GM23338 (cell line): ENCODE measurements around the gene RAB11FIP4. TPM values are rescaled to one million over a fixed set of nuclear protein-coding genes. Genes with fewer than 3 reads are reported as not detected.

Experiments
- ATAC-seq: fragments of 200-7000 bp; cut with Tn5 transposase; 3 replicates; pipeline ENCODE4 v1.9.1; 2020
- DNase-seq: peaks from one replicate; pipeline ENCODE4 v3.0.0-alpha.2; 2015; ENCODE audit warnings: low spot score
- H2AFZ ChIP-seq: fragments of 200-600 bp; sonication (generic); 2 replicates; pipeline ENCODE4 v1.8.0; 2016; ENCODE audit warnings: antibody characterized with exemption, mild to moderate bottlenecking, moderate library complexity
- H3F3A ChIP-seq: fragments of 200-600 bp; sonication (generic); replicated peaks from 2 replicates; pipeline ENCODE4 v1.8.0; 2017; ENCODE audit warnings: antibody characterized with exemption, mixed run types, low read depth
- H3K27ac ChIP-seq: fragments of 200-600 bp; sonication (generic); 2 replicates; pipeline ENCODE4 v1.6.1; 2016; ENCODE audit warnings: low read depth
- H3K27me3 ChIP-seq: fragments of 200-600 bp; sonication (generic); 2 replicates; pipeline ENCODE4 v1.8.0; 2016; ENCODE audit warnings: mild to moderate bottlenecking, mixed run types, moderate library complexity; ENCODE audit not compliant: insufficient read depth
- H3K36me3 ChIP-seq: fragments of 200-600 bp; sonication (generic); 2 replicates; pipeline ENCODE4 v1.8.0; 2016; ENCODE audit warnings: mild to moderate bottlenecking; ENCODE audit not compliant: insufficient read depth
- H3K4me1 ChIP-seq: fragments of 200-600 bp; sonication (generic); 2 replicates; pipeline ENCODE4 v1.8.0; 2016; ENCODE audit warnings: mild to moderate bottlenecking, moderate library complexity; ENCODE audit not compliant: insufficient read depth
- H3K4me2 ChIP-seq: fragments of 200-600 bp; sonication (generic); 2 replicates; pipeline ENCODE4 v1.7.1; 2017; ENCODE audit warnings: mixed run types
- H3K4me3 ChIP-seq: fragments of 200-600 bp; sonication (generic); 2 replicates; pipeline ENCODE4 v1.6.1; 2016; ENCODE audit warnings: mixed run types
- H3K79me2 ChIP-seq: fragments of 200-600 bp; sonication (generic); replicated peaks from 2 replicates; pipeline ENCODE4 v1.8.0; 2017; ENCODE audit warnings: mild to moderate bottlenecking; ENCODE audit not compliant: insufficient read depth
- H3K9me2 ChIP-seq: fragments of 200-600 bp; sonication (generic); 2 replicates; pipeline ENCODE4 v1.8.0; 2017; ENCODE audit not compliant: insufficient read depth
- H4K20me1 ChIP-seq: fragments of 200-600 bp; sonication (generic); replicated peaks from 2 replicates; pipeline ENCODE4 v1.8.0; 2017; ENCODE audit warnings: mild to moderate bottlenecking; ENCODE audit not compliant: insufficient read depth
- H3K27ac Mint-ChIP-seq: 2 replicates; pipeline ENCODE4 v1.8.0; 2020; ENCODE audit warnings: inconsistent platforms, mild to moderate bottlenecking, moderate library complexity, mixed read lengths
- H3K27me3 Mint-ChIP-seq: 3 replicates; pipeline ENCODE4 v1.8.0; 2022; ENCODE audit warnings: low read depth, mild to moderate bottlenecking, moderate library complexity, mixed read lengths, inconsistent platforms; ENCODE audit not compliant: insufficient read depth, poor library complexity
- H3K36me3 Mint-ChIP-seq: 3 replicates; pipeline ENCODE4 v1.8.0; 2021; ENCODE audit warnings: low read depth, mild to moderate bottlenecking, inconsistent platforms, moderate library complexity, mixed read lengths
- H3K4me1 Mint-ChIP-seq: 3 replicates; pipeline ENCODE4 v1.8.0; 2020; ENCODE audit warnings: mild to moderate bottlenecking, inconsistent platforms, mixed read lengths
- H3K4me3 Mint-ChIP-seq: 3 replicates; pipeline ENCODE4 v1.8.0; 2021; ENCODE audit warnings: moderate library complexity, mild to moderate bottlenecking, inconsistent platforms, mixed read lengths
- H3K9me3 Mint-ChIP-seq: 3 replicates; pipeline ENCODE4 v1.8.0; 2020; ENCODE audit warnings: moderate library complexity, mild to moderate bottlenecking, inconsistent platforms, mixed read lengths
- CREB1 ChIP-seq: fragments of 250-450 bp; sonication (Bioruptor Pico); IDR thresholded peaks from 2 replicates; pipeline ENCODE4 v1.5.0; 2020; ENCODE audit warnings: low read depth, mild to moderate bottlenecking, moderate library complexity
- EZH2 ChIP-seq: fragments of 200-600 bp; sonication (generic); IDR thresholded peaks from one replicate; pipeline ENCODE4 v1.8.0; 2017; ENCODE audit warnings: antibody characterized with exemption, mild to moderate bottlenecking, low read depth; ENCODE audit not compliant: unreplicated experiment
- EZH2phosphoT487 ChIP-seq: fragments of 200-600 bp; sonication (generic); IDR thresholded peaks from one replicate; pipeline ENCODE4 v1.8.1; 2018; ENCODE audit warnings: antibody characterized with exemption; ENCODE audit not compliant: unreplicated experiment
- JUNB ChIP-seq: IDR thresholded peaks from one replicate; pipeline ENCODE4 v1.6.1; 2016; ENCODE audit warnings: antibody characterized with exemption; ENCODE audit not compliant: unreplicated experiment
- NANOG ChIP-seq: IDR thresholded peaks from 2 replicates; pipeline ENCODE4 v1.6.1; 2016; ENCODE audit warnings: antibody characterized with exemption, borderline replicate concordance
- POLR2AphosphoS5 ChIP-seq: IDR thresholded peaks from 2 replicates; pipeline ENCODE4 v1.6.1; 2016; ENCODE audit warnings: antibody characterized with exemption, low read depth
- STAT1 ChIP-seq: IDR thresholded peaks from one replicate; pipeline ENCODE4 v1.6.1; 2016; ENCODE audit warnings: antibody characterized with exemption; ENCODE audit not compliant: unreplicated experiment
- ZNF114 ChIP-seq: fragments of 250-450 bp; sonication (Bioruptor Pico); IDR thresholded peaks from 2 replicates; pipeline ENCODE4 v1.5.0; 2020; ENCODE audit warnings: mild to moderate bottlenecking, moderate library complexity
- ZNF331 ChIP-seq: fragments of 250-450 bp; sonication (Bioruptor Pico); IDR thresholded peaks from 2 replicates; pipeline ENCODE4 v1.5.0; 2020; ENCODE audit warnings: low read depth, mild to moderate bottlenecking, moderate library complexity
- polyA plus RNA-seq: library from polyadenylated mRNA; unstranded; fragments of >200 nt; fragmentation: Nextera tagmentation; extraction: Ambion mirVana; gene quantifications from 2 replicates; pipeline ENCODE4 v1.2.1, GENCODE V29; 2016
- total RNA-seq: library from RNA; depleted of rRNA; stranded (reverse); fragments of >200 nt; shearing (Covaris generic); gene quantifications from 2 replicates; pipeline ENCODE4 v1.2.3, GENCODE V29; 2014
- TF ChIP-seq, protein P1 (sequence below): IDR thresholded peaks from 2 replicates; pipeline ENCODE4 v1.6.1; 2016; ENCODE audit warnings: antibody characterized with exemption
- TF ChIP-seq, protein P2 (sequence below): IDR thresholded peaks from one replicate; pipeline ENCODE4 v1.6.1; 2018; ENCODE audit warnings: antibody characterized with exemption; ENCODE audit not compliant: unreplicated experiment
- TF ChIP-seq, protein P3 (sequence below): fragments of 250-450 bp; sonication (Bioruptor Pico); IDR thresholded peaks from 2 replicates; pipeline ENCODE4 v1.5.0; 2020; ENCODE audit warnings: mild to moderate bottlenecking, moderate library complexity
- TF ChIP-seq, protein P4 (sequence below), 2 experiments: fragments of 200-600 bp in 1 of 2; sonication (generic) in 1 of 2; conservative IDR thresholded peaks; 2 replicates each; pipeline versions ENCODE4 v1.5.1 to v1.6.1; 2016 to 2017; ENCODE audit warnings: antibody characterized with exemption in 2 of 2, low read depth in 2 of 2, mild to moderate bottlenecking in 2 of 2, moderate library complexity in 1 of 2

The RAB11FIP4 gene
- total and polyA plus RNA-seq, 2 experiments from 2014 or later, result 26.0 to 65.6 TPM

DNA sequence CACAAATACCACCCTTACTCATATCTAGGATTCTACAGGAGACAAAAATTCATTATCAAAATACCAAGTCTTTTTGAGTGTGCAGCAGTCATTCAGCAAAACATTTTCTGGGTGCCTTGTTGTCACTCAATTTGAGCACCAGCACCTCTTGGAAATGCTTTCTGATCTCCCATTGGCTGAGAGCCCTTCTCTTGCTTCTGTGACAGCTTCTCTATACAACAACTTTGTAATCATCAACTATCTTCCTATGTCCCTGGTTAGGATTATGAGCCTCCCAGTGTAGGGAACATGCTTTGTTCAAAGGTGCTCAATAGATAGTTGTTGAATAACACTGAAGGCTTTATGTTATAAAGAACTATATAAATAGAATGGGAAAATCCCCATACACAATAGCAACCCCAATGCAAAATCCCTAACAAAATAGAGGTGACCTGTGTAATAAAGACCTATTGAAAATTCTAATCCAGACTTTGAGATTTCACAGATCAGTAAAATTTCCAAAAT is 10.3 kb upstream of the RAB11FIP4 start:
- no peak for ATAC-seq
- H3K27ac ChIP-seq, result no peak overlapping the region; the same call in 1 of the 2 replicates
- H3K27ac Mint-ChIP-seq, result no peak overlapping the region
- H3K9me2 ChIP-seq, result no peaks in the 10 kb centered on the region
- H3K4me2 ChIP-seq, result no peak overlapping the region
- H3K27me3 Mint-ChIP-seq, result peaks cover 5% of the 10 kb centered on the region
- no peaks in the 10 kb centered on the region for H4K20me1 ChIP-seq
- H3F3A ChIP-seq, result no peaks in the 10 kb centered on the region
- no peak for TF ChIP-seq STAT1
- TF ChIP-seq, protein P1, sequence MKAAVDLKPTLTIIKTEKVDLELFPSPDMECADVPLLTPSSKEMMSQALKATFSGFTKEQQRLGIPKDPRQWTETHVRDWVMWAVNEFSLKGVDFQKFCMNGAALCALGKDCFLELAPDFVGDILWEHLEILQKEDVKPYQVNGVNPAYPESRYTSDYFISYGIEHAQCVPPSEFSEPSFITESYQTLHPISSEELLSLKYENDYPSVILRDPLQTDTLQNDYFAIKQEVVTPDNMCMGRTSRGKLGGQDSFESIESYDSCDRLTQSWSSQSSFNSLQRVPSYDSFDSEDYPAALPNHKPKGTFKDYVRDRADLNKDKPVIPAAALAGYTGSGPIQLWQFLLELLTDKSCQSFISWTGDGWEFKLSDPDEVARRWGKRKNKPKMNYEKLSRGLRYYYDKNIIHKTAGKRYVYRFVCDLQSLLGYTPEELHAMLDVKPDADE, result no peak
- TF ChIP-seq ZNF331 (CRISPR knock-in tag), result no peak
- TF ChIP-seq, protein P2, sequence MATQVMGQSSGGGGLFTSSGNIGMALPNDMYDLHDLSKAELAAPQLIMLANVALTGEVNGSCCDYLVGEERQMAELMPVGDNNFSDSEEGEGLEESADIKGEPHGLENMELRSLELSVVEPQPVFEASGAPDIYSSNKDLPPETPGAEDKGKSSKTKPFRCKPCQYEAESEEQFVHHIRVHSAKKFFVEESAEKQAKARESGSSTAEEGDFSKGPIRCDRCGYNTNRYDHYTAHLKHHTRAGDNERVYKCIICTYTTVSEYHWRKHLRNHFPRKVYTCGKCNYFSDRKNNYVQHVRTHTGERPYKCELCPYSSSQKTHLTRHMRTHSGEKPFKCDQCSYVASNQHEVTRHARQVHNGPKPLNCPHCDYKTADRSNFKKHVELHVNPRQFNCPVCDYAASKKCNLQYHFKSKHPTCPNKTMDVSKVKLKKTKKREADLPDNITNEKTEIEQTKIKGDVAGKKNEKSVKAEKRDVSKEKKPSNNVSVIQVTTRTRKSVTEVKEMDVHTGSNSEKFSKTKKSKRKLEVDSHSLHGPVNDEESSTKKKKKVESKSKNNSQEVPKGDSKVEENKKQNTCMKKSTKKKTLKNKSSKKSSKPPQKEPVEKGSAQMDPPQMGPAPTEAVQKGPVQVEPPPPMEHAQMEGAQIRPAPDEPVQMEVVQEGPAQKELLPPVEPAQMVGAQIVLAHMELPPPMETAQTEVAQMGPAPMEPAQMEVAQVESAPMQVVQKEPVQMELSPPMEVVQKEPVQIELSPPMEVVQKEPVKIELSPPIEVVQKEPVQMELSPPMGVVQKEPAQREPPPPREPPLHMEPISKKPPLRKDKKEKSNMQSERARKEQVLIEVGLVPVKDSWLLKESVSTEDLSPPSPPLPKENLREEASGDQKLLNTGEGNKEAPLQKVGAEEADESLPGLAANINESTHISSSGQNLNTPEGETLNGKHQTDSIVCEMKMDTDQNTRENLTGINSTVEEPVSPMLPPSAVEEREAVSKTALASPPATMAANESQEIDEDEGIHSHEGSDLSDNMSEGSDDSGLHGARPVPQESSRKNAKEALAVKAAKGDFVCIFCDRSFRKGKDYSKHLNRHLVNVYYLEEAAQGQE, result no peak
- no peak for TF ChIP-seq EZH2
- TF ChIP-seq, protein P3, sequence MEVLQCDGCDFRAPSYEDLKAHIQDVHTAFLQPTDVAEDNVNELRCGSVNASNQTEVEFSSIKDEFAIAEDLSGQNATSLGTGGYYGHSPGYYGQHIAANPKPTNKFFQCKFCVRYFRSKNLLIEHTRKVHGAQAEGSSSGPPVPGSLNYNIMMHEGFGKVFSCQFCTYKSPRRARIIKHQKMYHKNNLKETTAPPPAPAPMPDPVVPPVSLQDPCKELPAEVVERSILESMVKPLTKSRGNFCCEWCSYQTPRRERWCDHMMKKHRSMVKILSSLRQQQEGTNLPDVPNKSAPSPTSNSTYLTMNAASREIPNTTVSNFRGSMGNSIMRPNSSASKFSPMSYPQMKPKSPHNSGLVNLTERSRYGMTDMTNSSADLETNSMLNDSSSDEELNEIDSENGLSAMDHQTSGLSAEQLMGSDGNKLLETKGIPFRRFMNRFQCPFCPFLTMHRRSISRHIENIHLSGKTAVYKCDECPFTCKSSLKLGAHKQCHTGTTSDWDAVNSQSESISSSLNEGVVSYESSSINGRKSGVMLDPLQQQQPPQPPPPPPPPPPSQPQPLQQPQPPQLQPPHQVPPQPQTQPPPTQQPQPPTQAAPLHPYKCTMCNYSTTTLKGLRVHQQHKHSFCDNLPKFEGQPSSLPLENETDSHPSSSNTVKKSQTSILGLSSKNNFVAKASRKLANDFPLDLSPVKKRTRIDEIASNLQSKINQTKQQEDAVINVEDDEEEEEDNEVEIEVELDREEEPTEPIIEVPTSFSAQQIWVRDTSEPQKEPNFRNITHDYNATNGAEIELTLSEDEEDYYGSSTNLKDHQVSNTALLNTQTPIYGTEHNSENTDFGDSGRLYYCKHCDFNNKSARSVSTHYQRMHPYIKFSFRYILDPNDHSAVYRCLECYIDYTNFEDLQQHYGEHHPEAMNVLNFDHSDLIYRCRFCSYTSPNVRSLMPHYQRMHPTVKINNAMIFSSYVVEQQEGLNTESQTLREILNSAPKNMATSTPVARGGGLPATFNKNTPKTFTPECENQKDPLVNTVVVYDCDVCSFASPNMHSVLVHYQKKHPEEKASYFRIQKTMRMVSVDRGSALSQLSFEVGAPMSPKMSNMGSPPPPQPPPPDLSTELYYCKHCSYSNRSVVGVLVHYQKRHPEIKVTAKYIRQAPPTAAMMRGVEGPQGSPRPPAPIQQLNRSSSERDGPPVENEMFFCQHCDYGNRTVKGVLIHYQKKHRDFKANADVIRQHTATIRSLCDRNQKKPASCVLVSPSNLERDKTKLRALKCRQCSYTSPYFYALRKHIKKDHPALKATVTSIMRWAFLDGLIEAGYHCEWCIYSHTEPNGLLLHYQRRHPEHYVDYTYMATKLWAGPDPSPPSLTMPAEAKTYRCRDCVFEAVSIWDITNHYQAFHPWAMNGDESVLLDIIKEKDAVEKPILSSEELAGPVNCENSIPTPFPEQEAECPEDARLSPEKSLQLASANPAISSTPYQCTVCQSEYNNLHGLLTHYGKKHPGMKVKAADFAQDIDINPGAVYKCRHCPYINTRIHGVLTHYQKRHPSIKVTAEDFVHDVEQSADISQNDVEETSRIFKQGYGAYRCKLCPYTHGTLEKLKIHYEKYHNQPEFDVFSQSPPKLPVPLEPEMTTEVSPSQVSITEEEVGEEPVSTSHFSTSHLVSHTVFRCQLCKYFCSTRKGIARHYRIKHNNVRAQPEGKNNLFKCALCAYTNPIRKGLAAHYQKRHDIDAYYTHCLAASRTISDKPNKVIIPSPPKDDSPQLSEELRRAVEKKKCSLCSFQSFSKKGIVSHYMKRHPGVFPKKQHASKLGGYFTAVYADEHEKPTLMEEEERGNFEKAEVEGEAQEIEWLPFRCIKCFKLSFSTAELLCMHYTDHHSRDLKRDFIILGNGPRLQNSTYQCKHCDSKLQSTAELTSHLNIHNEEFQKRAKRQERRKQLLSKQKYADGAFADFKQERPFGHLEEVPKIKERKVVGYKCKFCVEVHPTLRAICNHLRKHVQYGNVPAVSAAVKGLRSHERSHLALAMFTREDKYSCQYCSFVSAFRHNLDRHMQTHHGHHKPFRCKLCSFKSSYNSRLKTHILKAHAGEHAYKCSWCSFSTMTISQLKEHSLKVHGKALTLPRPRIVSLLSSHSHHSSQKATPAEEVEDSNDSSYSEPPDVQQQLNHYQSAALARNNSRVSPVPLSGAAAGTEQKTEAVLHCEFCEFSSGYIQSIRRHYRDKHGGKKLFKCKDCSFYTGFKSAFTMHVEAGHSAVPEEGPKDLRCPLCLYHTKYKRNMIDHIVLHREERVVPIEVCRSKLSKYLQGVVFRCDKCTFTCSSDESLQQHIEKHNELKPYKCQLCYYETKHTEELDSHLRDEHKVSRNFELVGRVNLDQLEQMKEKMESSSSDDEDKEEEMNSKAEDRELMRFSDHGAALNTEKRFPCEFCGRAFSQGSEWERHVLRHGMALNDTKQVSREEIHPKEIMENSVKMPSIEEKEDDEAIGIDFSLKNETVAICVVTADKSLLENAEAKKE (CRISPR knock-in tag), result no peak
- TF ChIP-seq CREB1, result no peak
- TF ChIP-seq POLR2AphosphoS5, result no peak
- no peak for TF ChIP-seq EZH2phosphoT487
- TF ChIP-seq ZNF114 (CRISPR knock-in tag), result no peak
- no peak for TF ChIP-seq JUNB
- TF ChIP-seq NANOG, result no peak
- TF ChIP-seq, protein P4, sequence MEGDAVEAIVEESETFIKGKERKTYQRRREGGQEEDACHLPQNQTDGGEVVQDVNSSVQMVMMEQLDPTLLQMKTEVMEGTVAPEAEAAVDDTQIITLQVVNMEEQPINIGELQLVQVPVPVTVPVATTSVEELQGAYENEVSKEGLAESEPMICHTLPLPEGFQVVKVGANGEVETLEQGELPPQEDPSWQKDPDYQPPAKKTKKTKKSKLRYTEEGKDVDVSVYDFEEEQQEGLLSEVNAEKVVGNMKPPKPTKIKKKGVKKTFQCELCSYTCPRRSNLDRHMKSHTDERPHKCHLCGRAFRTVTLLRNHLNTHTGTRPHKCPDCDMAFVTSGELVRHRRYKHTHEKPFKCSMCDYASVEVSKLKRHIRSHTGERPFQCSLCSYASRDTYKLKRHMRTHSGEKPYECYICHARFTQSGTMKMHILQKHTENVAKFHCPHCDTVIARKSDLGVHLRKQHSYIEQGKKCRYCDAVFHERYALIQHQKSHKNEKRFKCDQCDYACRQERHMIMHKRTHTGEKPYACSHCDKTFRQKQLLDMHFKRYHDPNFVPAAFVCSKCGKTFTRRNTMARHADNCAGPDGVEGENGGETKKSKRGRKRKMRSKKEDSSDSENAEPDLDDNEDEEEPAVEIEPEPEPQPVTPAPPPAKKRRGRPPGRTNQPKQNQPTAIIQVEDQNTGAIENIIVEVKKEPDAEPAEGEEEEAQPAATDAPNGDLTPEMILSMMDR (conservative IDR thresholded peaks at IDR 0.05; ENCODE audit: low read depth in 2 of 2), result no peak
- no peak overlapping the region for H2AFZ ChIP-seq
- H3K36me3 ChIP-seq, result no peaks in the 10 kb centered on the region
- H3K4me1 ChIP-seq, result peaks cover 18% of the 10 kb centered on the region
- H3K4me3 Mint-ChIP-seq, result no peak overlapping the region
- no peak overlapping the region for H3K4me3 ChIP-seq
- H3K27me3 ChIP-seq, result no peaks in the 10 kb centered on the region
- peaks cover 24% of the 10 kb centered on the region for H3K4me1 Mint-ChIP-seq
- no peaks in the 10 kb centered on the region for H3K36me3 Mint-ChIP-seq
- H3K9me3 Mint-ChIP-seq, result no peaks in the 10 kb centered on the region
- no peak for DNase-seq
- no peaks in the 10 kb centered on the region for H3K79me2 ChIP-seq
